Liver (tissue), 9 donors: Measurements from ENCODE around the gene CREG2. TPM values are rescaled to one million over a fixed set of nuclear protein-coding genes. Genes with fewer than 3 reads are reported as not detected.

ENCODE experiments used
- DNase-seq: peaks from one replicate; pipeline ENCODE4 v3.0.0-alpha.2; 2017; ENCODE audit warnings: low spot score
- H3K27ac ChIP-seq, 2 donors: one replicate each; pipeline ENCODE4 v1.7.0; 2013; ENCODE audit warnings: inconsistent platforms in 2 of 2, low read length in 2 of 2, control low read depth in 1 of 2, low read depth in 1 of 2, mild to moderate bottlenecking in 1 of 2
- H3K27me3 ChIP-seq, 4 donors: one replicate each; pipeline versions ENCODE4 v1.6.1 to v1.7.0; 2013; ENCODE audit warnings: low read length in 3 of 4, inconsistent platforms in 1 of 4, mild to moderate bottlenecking in 1 of 4, moderate library complexity in 1 of 4; ENCODE audit not compliant: control insufficient read depth in 4 of 4, insufficient read depth in 4 of 4
- H3K36me3 ChIP-seq, 4 donors: one replicate each; pipeline versions ENCODE4 v1.6.1 to v1.7.0; 2013; ENCODE audit warnings: low read length in 3 of 4, mild to moderate bottlenecking in 3 of 4, low read depth in 1 of 4, moderate library complexity in 1 of 4; ENCODE audit not compliant: control insufficient read depth in 4 of 4, insufficient read depth in 3 of 4
- H3K4me1 ChIP-seq, 4 donors: one replicate each; pipeline versions ENCODE4 v1.6.1 to v1.7.0; 2013; ENCODE audit warnings: low read length in 3 of 4, mild to moderate bottlenecking in 3 of 4, moderate library complexity in 1 of 4; ENCODE audit not compliant: control insufficient read depth in 4 of 4, insufficient read depth in 4 of 4
- H3K4me3 ChIP-seq, 3 donors: one replicate each; pipeline versions ENCODE4 v1.6.1 to v1.7.0; 2013; ENCODE audit warnings: low read length in 3 of 3, control low read depth in 1 of 3, low read depth in 1 of 3, mild to moderate bottlenecking in 1 of 3
- H3K9ac ChIP-seq, 2 donors: one replicate each; pipeline ENCODE4 v1.7.0; 2013; ENCODE audit warnings: low read length in 2 of 2, mild to moderate bottlenecking in 2 of 2, moderate library complexity in 2 of 2, control low read depth in 1 of 2, low read depth in 1 of 2
- H3K9me3 ChIP-seq, 4 donors: one replicate each; pipeline versions ENCODE4 v1.6.1 to v1.7.0; 2013; ENCODE audit warnings: low read length in 3 of 4; ENCODE audit not compliant: control insufficient read depth in 4 of 4
- CTCF ChIP-seq: fragments of 150-350 bp; IDR thresholded peaks from 2 replicates; pipeline ENCODE4 v1.5.1; 2017; ENCODE audit warnings: improper control_type of control experiment, low read depth, low read length; ENCODE audit not compliant: missing input control
- EGR1 ChIP-seq, 2 donors: IDR thresholded peaks; 2 replicates each; pipeline ENCODE4 v1.6.1; 2016 to 2018; ENCODE audit warnings: antibody characterized with exemption in 2 of 2, low read depth in 2 of 2
- HNF4A ChIP-seq, 2 donors: conservative IDR thresholded peaks; 2 replicates each; pipeline ENCODE4 v1.6.1; 2016; ENCODE audit warnings: antibody characterized with exemption in 2 of 2, mild to moderate bottlenecking in 2 of 2
- HNF4G ChIP-seq: IDR thresholded peaks from 2 replicates; pipeline ENCODE4 v1.6.1; 2016; ENCODE audit warnings: antibody characterized with exemption
- JUND ChIP-seq, 2 donors: IDR thresholded peaks; 2 replicates each; pipeline ENCODE4 v1.6.1; 2016; ENCODE audit warnings: antibody characterized with exemption in 2 of 2
- RXRA ChIP-seq, 2 donors: IDR thresholded peaks; 2 replicates each; pipeline ENCODE4 v1.6.1; 2017 to 2018; ENCODE audit warnings: antibody characterized with exemption in 2 of 2, mild to moderate bottlenecking in 1 of 2
- SP1 ChIP-seq: IDR thresholded peaks from 2 replicates; pipeline ENCODE4 v1.6.1; 2018; ENCODE audit warnings: antibody characterized with exemption, mild to moderate bottlenecking
- TAF1 ChIP-seq: conservative IDR thresholded peaks from 2 replicates; pipeline ENCODE4 v1.6.1; 2016; ENCODE audit warnings: antibody characterized with exemption, mild to moderate bottlenecking
- WGBS: extraction: QIAGEN DNeasy Blood & Tissue Kit; methylation state at CpG from one replicate; pipeline ENCODE4 v1.1.7; 2013; 5-methylcytosine and 5-hydroxymethylcytosine counted together
- polyA plus RNA-seq, 2 donors: library from polyadenylated mRNA; stranded (reverse) in 1 of 2; unstranded in 1 of 2; fragments of 200-250 nt in 1 of 2; fragments of >200 nt in 1 of 2; fragmentation: Nextera tagmentation in 1 of 2; extraction: Ambion mirVana in 1 of 2; gene quantifications; one replicate each; pipeline versions ENCODE4 v1.2.1 to v1.2.3, GENCODE V29; 2013 to 2015
- total RNA-seq, 2 donors: library from RNA; depleted of rRNA; stranded (reverse); fragments of >200 nt; gene quantifications; one replicate each; pipeline ENCODE4 v1.2.3, GENCODE V29; 2014
- TF ChIP-seq, protein P1 (sequence below): IDR thresholded peaks from 2 replicates; pipeline ENCODE4 v1.6.1; 2016; ENCODE audit warnings: antibody characterized with exemption, mild to moderate bottlenecking
- TF ChIP-seq, protein P2 (sequence below): IDR thresholded peaks from 2 replicates; pipeline ENCODE4 v1.6.1; 2016; ENCODE audit warnings: antibody characterized with exemption
- donor health status: healthy.
- donor health status: healthy.
- donor health status: healthy.
- donor health status: healthy.
- donor health status: healthy.

The CREG2 gene
- total and polyA plus RNA-seq, 4 donors = 0.05 TPM; not detected in 3

DNA sequence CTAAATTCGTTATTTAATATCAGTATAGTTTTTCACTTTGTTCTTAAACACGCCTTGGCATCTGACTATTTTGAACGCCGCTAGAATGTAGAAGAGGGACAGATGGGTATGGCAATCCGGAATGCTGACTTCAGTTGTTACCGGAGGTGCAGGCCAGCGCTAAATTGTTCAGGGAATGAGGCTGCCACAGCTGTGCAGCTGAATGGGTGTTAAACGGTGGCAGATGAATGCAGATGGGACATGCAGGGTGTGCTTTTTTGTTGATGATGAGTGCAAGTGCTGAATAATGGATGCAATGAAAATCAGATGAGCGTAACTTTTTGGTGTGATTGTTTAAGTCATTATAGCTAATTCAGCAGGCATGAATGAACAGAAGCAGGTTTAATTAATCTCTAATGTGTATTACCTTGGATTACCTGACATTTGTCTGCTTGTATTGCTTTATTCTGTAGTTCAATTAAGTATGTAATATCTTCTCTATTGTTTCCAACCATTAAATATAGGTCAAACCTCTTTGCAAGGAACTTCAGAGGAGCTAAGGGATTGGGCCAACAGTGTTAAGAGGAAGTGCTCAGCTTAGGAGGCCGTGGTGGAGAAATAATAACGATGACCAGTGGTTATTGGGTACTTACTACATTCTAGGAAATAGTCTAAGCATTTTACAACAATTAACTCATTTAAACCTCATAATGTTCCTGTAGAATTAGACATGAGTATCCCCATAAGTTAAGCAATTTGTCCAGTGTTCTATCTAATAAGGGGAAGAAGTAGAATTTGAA lies 11.9 kb upstream of the CREG2 start:
- TF ChIP-seq SP1 (no peak), RXRA (IDR thresholded peaks at IDR 0.05) (no peak), JUND (IDR thresholded peaks at IDR 0.05) (no peak), HNF4A (conservative IDR thresholded peaks at IDR 0.05) (no peak), TAF1 (no peak), HNF4G (no peak), CTCF (no peak)
- TF ChIP-seq, protein P1, sequence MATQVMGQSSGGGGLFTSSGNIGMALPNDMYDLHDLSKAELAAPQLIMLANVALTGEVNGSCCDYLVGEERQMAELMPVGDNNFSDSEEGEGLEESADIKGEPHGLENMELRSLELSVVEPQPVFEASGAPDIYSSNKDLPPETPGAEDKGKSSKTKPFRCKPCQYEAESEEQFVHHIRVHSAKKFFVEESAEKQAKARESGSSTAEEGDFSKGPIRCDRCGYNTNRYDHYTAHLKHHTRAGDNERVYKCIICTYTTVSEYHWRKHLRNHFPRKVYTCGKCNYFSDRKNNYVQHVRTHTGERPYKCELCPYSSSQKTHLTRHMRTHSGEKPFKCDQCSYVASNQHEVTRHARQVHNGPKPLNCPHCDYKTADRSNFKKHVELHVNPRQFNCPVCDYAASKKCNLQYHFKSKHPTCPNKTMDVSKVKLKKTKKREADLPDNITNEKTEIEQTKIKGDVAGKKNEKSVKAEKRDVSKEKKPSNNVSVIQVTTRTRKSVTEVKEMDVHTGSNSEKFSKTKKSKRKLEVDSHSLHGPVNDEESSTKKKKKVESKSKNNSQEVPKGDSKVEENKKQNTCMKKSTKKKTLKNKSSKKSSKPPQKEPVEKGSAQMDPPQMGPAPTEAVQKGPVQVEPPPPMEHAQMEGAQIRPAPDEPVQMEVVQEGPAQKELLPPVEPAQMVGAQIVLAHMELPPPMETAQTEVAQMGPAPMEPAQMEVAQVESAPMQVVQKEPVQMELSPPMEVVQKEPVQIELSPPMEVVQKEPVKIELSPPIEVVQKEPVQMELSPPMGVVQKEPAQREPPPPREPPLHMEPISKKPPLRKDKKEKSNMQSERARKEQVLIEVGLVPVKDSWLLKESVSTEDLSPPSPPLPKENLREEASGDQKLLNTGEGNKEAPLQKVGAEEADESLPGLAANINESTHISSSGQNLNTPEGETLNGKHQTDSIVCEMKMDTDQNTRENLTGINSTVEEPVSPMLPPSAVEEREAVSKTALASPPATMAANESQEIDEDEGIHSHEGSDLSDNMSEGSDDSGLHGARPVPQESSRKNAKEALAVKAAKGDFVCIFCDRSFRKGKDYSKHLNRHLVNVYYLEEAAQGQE = no peak

GRCh38 chr2:101398116-101398821 lies 11.0 kb upstream of the CREG2 start:
- H3K4me3 ChIP-seq = no peak overlapping the region
- H3K27ac ChIP-seq = no peak overlapping the region
- no peaks in the 10 kb centered on the region for H3K9me3 ChIP-seq
- no peaks in the 10 kb centered on the region for H3K36me3 ChIP-seq
- WGBS = 69% methylated on average over 10 of the region's 10 CpGs
- DNase-seq = no peak
- no peaks in the 10 kb centered on the region for H3K27me3 ChIP-seq
- no peak overlapping the region for H3K9ac ChIP-seq
- no peaks in the 10 kb centered on the region for H3K4me1 ChIP-seq
- TF ChIP-seq EGR1 (IDR thresholded peaks at IDR 0.05; ENCODE audit: low read depth in 2 of 2) = no peak
- TF ChIP-seq, protein P1 = no peak
- TF ChIP-seq HNF4G = no peak
- no peak for TF ChIP-seq JUND (IDR thresholded peaks at IDR 0.05)
- TF ChIP-seq, protein P2, sequence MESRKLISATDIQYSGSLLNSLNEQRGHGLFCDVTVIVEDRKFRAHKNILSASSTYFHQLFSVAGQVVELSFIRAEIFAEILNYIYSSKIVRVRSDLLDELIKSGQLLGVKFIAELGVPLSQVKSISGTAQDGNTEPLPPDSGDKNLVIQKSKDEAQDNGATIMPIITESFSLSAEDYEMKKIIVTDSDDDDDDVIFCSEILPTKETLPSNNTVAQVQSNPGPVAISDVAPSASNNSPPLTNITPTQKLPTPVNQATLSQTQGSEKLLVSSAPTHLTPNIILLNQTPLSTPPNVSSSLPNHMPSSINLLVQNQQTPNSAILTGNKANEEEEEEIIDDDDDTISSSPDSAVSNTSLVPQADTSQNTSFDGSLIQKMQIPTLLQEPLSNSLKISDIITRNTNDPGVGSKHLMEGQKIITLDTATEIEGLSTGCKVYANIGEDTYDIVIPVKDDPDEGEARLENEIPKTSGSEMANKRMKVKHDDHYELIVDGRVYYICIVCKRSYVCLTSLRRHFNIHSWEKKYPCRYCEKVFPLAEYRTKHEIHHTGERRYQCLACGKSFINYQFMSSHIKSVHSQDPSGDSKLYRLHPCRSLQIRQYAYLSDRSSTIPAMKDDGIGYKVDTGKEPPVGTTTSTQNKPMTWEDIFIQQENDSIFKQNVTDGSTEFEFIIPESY = no peak

More for the DNA sequence above, 11.9 kb upstream of the CREG2 start:
- no peak overlapping the region for H3K27ac ChIP-seq
- no peak overlapping the region for H3K4me3 ChIP-seq
- no peaks in the 10 kb centered on the region for H3K27me3 ChIP-seq
- H3K36me3 ChIP-seq = no peaks in the 10 kb centered on the region
- H3K4me1 ChIP-seq = no peaks in the 10 kb centered on the region
- WGBS = 86% methylated on average over 11 of the region's 11 CpGs
- H3K9ac ChIP-seq = no peak overlapping the region
- no peaks in the 10 kb centered on the region for H3K9me3 ChIP-seq
- DNase-seq = no peak
